Tibial artery (tissue), 4 donors: ENCODE data around the gene SPACA7.

Experiments
- DNase-seq, 2 donors: peaks; one replicate each; pipeline ENCODE4 v3.0.0-alpha.2; 2019
- H3K27ac ChIP-seq, 2 donors: fragments of 200-600 bp; sonication (generic) in 1 of 2; 1 replicate in 1 of 2; 2 replicates in 1 of 2; pipeline ENCODE4 v1.5.1; 2018 to 2019; ENCODE audit warnings: mild to moderate bottlenecking in 1 of 2
- H3K27me3 ChIP-seq, 2 donors: fragments of 200-600 bp; sonication (generic) in 1 of 2; one replicate each; pipeline versions ENCODE4 v1.5.1 to v1.6.0; 2016 to 2019
- H3K36me3 ChIP-seq, 3 donors: fragments of 200-600 bp; sonication (generic) in 2 of 3; one replicate each; pipeline ENCODE4 v1.5.1; 2016 to 2019; ENCODE audit warnings: mild to moderate bottlenecking in 2 of 3
- H3K4me1 ChIP-seq, 4 donors: fragments of 200-600 bp; sonication (generic) in 2 of 4; 1 replicate in 3 of 4; 2 replicates in 1 of 4; pipeline ENCODE4 v1.5.1; 2016 to 2019
- H3K4me3 ChIP-seq, 2 donors: fragments of 200-600 bp; sonication (generic) in 1 of 2; 1 replicate in 1 of 2; 2 replicates in 1 of 2; pipeline ENCODE4 v1.5.1; 2018 to 2019; ENCODE audit warnings: mild to moderate bottlenecking in 2 of 2
- H3K9me3 ChIP-seq, 3 donors: fragments of 200-600 bp; sonication (generic) in 1 of 3; one replicate each; pipeline ENCODE4 v1.5.1; 2016 to 2019
- intact Hi-C: fragments of 100-400 bp; cut with DNase I; formaldehyde crosslinking; loops from one replicate; pipeline ENCODE4 v1.15.0; 2023; ENCODE audit warnings: low total_unique reads
- TF ChIP-seq, protein P1 (sequence below), 2 experiments: fragments of 200-600 bp in 1 of 2; fragments of 450-650 bp in 1 of 2; IDR thresholded peaks; one replicate each; pipeline ENCODE4 v1.5.1; 2017 to 2019; ENCODE audit warnings: antibody characterized with exemption in 2 of 2, mild to moderate bottlenecking in 1 of 2, moderate library complexity in 1 of 2

The SPACA7 gene

DNA sequence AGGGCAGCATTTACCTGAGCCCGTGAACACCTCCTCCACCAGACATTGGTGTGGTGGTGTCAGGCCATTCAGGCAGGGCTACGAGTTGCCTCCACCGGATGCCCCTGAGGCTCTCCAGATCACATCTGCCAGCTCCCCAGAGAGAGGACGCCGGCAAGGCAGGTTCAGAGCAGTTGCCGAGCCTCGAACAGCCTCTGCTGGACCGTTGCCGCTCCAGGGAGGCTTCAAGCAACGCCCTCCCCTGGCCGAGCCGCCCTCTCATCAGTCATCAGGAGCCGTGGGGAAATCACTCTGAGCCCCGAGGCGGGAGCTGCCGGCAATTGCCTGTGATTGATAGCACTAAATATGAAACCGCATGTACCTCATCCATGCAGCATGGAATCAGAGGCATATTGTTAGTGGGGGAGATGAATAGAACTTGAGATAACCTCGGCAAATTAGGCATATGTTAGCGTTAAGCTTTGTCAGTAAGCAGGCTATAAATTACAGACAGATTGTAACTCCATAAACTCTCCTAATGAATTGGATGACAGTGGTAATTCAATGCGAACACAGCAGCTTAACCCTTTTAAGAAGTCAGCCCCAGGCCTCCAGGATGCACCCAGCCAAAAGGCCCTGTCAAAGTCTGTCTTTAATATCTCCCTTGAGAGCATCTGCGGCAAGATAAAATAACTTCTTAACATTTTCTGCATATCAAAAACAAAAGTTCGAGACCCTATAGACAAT is 29.8 kb upstream of the SPACA7 start:
- H3K9me3 ChIP-seq: no peaks in the 10 kb centered on the region
- DNase-seq: peak in 1 of 2 donors; percentile 55
- H3K4me3 ChIP-seq: no peak overlapping the region
- intact Hi-C loops: no loop called here
- no peaks in the 10 kb centered on the region for H3K36me3 ChIP-seq
- H3K27ac ChIP-seq: no peak overlapping the region
- TF ChIP-seq, protein P1, sequence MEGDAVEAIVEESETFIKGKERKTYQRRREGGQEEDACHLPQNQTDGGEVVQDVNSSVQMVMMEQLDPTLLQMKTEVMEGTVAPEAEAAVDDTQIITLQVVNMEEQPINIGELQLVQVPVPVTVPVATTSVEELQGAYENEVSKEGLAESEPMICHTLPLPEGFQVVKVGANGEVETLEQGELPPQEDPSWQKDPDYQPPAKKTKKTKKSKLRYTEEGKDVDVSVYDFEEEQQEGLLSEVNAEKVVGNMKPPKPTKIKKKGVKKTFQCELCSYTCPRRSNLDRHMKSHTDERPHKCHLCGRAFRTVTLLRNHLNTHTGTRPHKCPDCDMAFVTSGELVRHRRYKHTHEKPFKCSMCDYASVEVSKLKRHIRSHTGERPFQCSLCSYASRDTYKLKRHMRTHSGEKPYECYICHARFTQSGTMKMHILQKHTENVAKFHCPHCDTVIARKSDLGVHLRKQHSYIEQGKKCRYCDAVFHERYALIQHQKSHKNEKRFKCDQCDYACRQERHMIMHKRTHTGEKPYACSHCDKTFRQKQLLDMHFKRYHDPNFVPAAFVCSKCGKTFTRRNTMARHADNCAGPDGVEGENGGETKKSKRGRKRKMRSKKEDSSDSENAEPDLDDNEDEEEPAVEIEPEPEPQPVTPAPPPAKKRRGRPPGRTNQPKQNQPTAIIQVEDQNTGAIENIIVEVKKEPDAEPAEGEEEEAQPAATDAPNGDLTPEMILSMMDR (IDR thresholded peaks at IDR 0.05): no peak
- H3K27me3 ChIP-seq: peaks cover 0 to 11% of the 10 kb centered on the region in 2 donors
- no peaks in the 10 kb centered on the region for H3K4me1 ChIP-seq

DNA sequence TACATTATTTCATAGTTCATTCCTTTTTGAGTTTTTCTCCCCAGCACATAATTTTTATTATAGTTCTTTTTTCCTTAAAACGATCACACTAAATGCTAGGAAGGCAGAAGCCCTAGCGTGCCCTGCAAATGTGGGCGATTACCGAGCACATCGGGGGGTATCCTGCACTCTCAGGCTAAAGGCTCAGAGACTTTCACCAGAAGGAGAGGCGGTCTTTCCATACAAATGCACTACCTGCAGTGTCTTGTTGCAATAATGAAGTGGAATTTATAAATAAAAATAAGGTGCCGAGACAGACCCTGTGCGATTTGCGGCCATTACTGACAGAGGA is 29.3 kb upstream of the SPACA7 start:
- H3K27me3 ChIP-seq: peaks cover 0 to 10% of the 10 kb centered on the region in 2 donors
- intact Hi-C loops: no loop called here
- no peak for DNase-seq
- H3K36me3 ChIP-seq: no peaks in the 10 kb centered on the region
- TF ChIP-seq, protein P1 (IDR thresholded peaks at IDR 0.05): no peak
- H3K4me3 ChIP-seq: no peak overlapping the region
- no peak overlapping the region for H3K27ac ChIP-seq
- H3K4me1 ChIP-seq: no peaks in the 10 kb centered on the region
- H3K9me3 ChIP-seq: no peaks in the 10 kb centered on the region

DNA sequence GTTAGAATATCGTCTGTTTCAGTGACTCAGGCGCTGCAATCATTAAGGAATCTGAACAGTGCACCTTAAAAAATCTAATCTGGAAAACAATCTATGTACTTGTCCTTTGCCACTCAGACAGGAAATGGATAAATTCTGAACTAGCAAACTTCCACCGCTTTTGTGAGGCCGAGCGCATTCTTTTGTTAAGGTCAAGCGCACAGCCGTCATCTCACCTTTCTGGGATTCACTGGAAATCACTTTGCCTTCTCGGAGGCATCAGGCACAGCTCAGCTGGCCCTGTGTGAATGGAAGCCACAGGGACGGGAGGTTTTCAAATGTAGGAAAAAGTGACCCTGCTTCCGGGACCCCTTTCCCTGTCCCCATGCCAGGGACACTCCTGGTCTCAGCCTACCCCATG is 28.2 kb upstream of the SPACA7 start:
- peak in 1 of 2 donors; percentile 41 for DNase-seq
- H3K27ac ChIP-seq: no peak overlapping the region
- no peaks in the 10 kb centered on the region for H3K36me3 ChIP-seq
- intact Hi-C loops: no loop called here
- TF ChIP-seq, protein P1 (IDR thresholded peaks at IDR 0.05): no peak
- peaks cover 0 to 2% of the 10 kb centered on the region in 2 donors for H3K27me3 ChIP-seq
- H3K4me1 ChIP-seq: peaks cover 0 to 4% (median 0%) of the 10 kb centered on the region in 4 donors
- no peaks in the 10 kb centered on the region for H3K9me3 ChIP-seq
- no peak overlapping the region for H3K4me3 ChIP-seq

DNA sequence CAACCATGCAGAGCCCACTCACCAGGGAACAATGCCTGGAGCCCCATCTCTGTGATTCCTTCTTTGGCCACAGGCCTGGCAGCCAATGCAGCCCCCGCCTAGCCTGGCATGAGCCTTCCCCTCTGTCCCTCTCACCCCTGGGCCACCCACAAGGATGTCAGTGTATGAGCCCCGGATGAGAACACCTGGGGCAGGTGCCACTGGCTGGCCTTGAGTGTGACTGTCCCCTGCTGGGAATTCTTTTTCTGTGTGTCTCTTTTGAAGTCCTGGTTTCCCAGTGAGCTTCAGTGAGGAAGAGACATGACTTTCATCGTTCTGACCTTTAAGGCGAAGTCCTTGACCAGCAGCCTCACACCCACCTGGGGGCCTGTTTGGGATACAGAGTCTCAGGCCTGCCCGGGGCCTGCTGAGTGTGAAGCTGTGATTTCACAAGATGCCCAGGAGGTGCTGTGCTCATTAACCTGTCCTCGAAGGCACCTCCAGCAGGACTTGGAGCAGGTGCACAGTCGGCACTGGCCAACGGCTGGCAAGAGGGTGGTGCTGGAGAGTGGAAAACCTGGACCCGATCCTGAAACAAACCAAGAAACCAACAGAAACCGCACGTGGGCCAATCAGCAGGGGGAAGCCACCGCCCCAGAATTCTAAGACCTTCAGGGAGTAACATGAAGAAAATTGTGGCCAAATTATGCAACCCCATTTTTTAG is 27.4 kb upstream of the SPACA7 start:
- TF ChIP-seq, protein P1 (IDR thresholded peaks at IDR 0.05): no peak
- DNase-seq: peak in 1 of 2 donors; percentile 43
- Histone ChIP-seq H3K9me3 (no peaks in the 10 kb centered on the region), H3K4me1 (peaks cover 0 to 4% (median 0%) of the 10 kb centered on the region in 4 donors), H3K27ac (no peak overlapping the region), H3K4me3 (no peak overlapping the region), H3K27me3 (no peaks in the 10 kb centered on the region), H3K36me3 (no peaks in the 10 kb centered on the region)
- intact Hi-C loops: no loop called here

DNA sequence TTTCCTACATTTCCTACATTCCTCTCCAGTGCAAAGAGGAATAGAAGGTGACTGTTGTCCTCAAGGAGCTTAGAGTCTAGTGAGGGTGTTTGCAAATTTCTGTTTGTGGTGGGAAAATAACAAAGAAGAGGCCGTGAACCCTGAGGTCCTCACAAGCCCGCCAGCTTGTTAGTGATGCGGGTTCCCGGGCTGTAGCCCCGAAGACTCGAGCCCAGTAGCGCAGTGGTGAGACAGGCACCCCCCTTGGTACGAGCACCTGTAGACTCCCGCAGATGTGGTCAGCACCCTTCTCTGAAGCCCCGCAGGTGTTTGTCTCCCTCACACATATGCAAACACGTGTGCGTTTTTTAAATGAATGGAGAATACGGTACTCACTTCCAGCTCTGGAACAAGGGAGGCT is 26.5 kb upstream of the SPACA7 start:
- TF ChIP-seq, protein P1 (IDR thresholded peaks at IDR 0.05): no peak
- Histone ChIP-seq H3K27me3 (no peaks in the 10 kb centered on the region), H3K4me1 (peaks cover 0 to 4% (median 0%) of the 10 kb centered on the region in 4 donors), H3K27ac (no peak overlapping the region), H3K36me3 (no peaks in the 10 kb centered on the region), H3K4me3 (no peak overlapping the region), H3K9me3 (no peaks in the 10 kb centered on the region)
- peak in 1 of 2 donors; percentile 28 for DNase-seq
- intact Hi-C loops: no loop called here
